HFFc6 (cell line): ENCODE results near the gene PTGFRN. TPM values are rescaled to one million over a fixed set of nuclear protein-coding genes. Genes with fewer than 3 reads are reported as not detected.

Source experiments
- DNase-seq: peaks from one replicate; pipeline ENCODE4 v3.0.0-alpha.2; 2018
- H3K27ac Mint-ChIP-seq: 2 replicates; pipeline ENCODE4 v1.8.0; 2020; ENCODE audit warnings: mild to moderate bottlenecking, mixed read lengths
- H3K27me3 Mint-ChIP-seq: 2 replicates; pipeline ENCODE4 v1.8.0; 2021; ENCODE audit warnings: mild to moderate bottlenecking, moderate library complexity, mixed read lengths; ENCODE audit not compliant: insufficient read depth
- H3K36me3 Mint-ChIP-seq: 2 replicates; pipeline ENCODE4 v1.8.0; 2021; ENCODE audit warnings: low read depth, mixed read lengths
- H3K4me1 Mint-ChIP-seq: 2 replicates; pipeline ENCODE4 v1.8.0; 2020; ENCODE audit warnings: low read depth, mixed read lengths
- H3K4me3 Mint-ChIP-seq: 2 replicates; pipeline ENCODE4 v1.8.0; 2020; ENCODE audit warnings: mild to moderate bottlenecking, moderate library complexity, mixed read lengths
- H3K9me3 Mint-ChIP-seq: 2 replicates; pipeline ENCODE4 v1.8.0; 2020; ENCODE audit warnings: mild to moderate bottlenecking, mixed read lengths
- CTCF ChIP-seq: fragments of 200-600 bp; sonication (generic); IDR thresholded peaks from 2 replicates; pipeline ENCODE4 v1.5.0; 2021; ENCODE audit warnings: antibody characterized with exemption, mild to moderate bottlenecking
- total RNA-seq, 6 experiments: library from RNA; stranded (reverse); fragmentation: NEBNext Ultra II Directional; extraction: Animal tissue kit (Norgen Biotek cat#: 25700); gene quantifications; 2 replicates in 1 of 6; 3 replicates in 5 of 6; pipeline ENCODE4 v1.2.3, GENCODE V29; 2021

The PTGFRN gene
- total RNA-seq, 6 experiments from 2014 or later, result 0.14 TPM; not detected in 5

- H3K27me3 Mint-ChIP-seq, result peaks cover 16% of the 10 kb centered on the region
- no peak for TF ChIP-seq CTCF
- no peak for DNase-seq
- H3K9me3 Mint-ChIP-seq, result no peaks in the 10 kb centered on the region
- no peaks in the 10 kb centered on the region for H3K36me3 Mint-ChIP-seq
- no peak overlapping the region for H3K4me3 Mint-ChIP-seq
- H3K4me1 Mint-ChIP-seq, result no peaks in the 10 kb centered on the region
- no peak overlapping the region for H3K27ac Mint-ChIP-seq
These were observed 10.1 kb downstream of the PTGFRN start for GRCh38 chr1:116919802-116920201.

GRCh38 chr1:116920211-116920610 lies 10.5 kb downstream of the PTGFRN start:
- DNase-seq, result no peak
- H3K9me3 Mint-ChIP-seq, result no peaks in the 10 kb centered on the region
- peaks cover 17% of the 10 kb centered on the region for H3K27me3 Mint-ChIP-seq
- no peak overlapping the region for H3K27ac Mint-ChIP-seq
- TF ChIP-seq CTCF, result no peak
- H3K36me3 Mint-ChIP-seq, result no peaks in the 10 kb centered on the region
- no peaks in the 10 kb centered on the region for H3K4me1 Mint-ChIP-seq
- no peak overlapping the region for H3K4me3 Mint-ChIP-seq

- Mint-ChIP-seq H3K4me1 (no peaks in the 10 kb centered on the region), H3K4me3 (no peak overlapping the region), H3K9me3 (no peaks in the 10 kb centered on the region), H3K36me3 (no peaks in the 10 kb centered on the region), H3K27me3 (peaks cover 19% of the 10 kb centered on the region), H3K27ac (no peak overlapping the region)
- TF ChIP-seq CTCF, result no peak
- no peak for DNase-seq
These were observed 11.7 kb downstream of the PTGFRN start for GRCh38 chr1:116921301-116921885.

GRCh38 chr1:116921937-116922336 lies 12.2 kb downstream of the PTGFRN start:
- no peak overlapping the region for H3K27ac Mint-ChIP-seq
- no peaks in the 10 kb centered on the region for H3K36me3 Mint-ChIP-seq
- no peaks in the 10 kb centered on the region for H3K9me3 Mint-ChIP-seq
- H3K27me3 Mint-ChIP-seq, result peaks cover 19% of the 10 kb centered on the region
- H3K4me3 Mint-ChIP-seq, result no peak overlapping the region
- H3K4me1 Mint-ChIP-seq, result no peaks in the 10 kb centered on the region
- DNase-seq, result no peak
- TF ChIP-seq CTCF, result no peak

GRCh38 chr1:116923421-116923820 lies 13.7 kb downstream of the PTGFRN start:
- no peak for DNase-seq
- no peak overlapping the region for H3K27ac Mint-ChIP-seq

More at GRCh38 chr1:116923421-116923820, 13.7 kb downstream of the PTGFRN start:
- Mint-ChIP-seq H3K27me3 (peaks cover 19% of the 10 kb centered on the region), H3K4me1 (no peaks in the 10 kb centered on the region), H3K4me3 (no peak overlapping the region), H3K9me3 (no peaks in the 10 kb centered on the region), H3K36me3 (no peaks in the 10 kb centered on the region)
- TF ChIP-seq CTCF, result no peak
